ENCODE data around the gene NCKAP5.

DNA sequence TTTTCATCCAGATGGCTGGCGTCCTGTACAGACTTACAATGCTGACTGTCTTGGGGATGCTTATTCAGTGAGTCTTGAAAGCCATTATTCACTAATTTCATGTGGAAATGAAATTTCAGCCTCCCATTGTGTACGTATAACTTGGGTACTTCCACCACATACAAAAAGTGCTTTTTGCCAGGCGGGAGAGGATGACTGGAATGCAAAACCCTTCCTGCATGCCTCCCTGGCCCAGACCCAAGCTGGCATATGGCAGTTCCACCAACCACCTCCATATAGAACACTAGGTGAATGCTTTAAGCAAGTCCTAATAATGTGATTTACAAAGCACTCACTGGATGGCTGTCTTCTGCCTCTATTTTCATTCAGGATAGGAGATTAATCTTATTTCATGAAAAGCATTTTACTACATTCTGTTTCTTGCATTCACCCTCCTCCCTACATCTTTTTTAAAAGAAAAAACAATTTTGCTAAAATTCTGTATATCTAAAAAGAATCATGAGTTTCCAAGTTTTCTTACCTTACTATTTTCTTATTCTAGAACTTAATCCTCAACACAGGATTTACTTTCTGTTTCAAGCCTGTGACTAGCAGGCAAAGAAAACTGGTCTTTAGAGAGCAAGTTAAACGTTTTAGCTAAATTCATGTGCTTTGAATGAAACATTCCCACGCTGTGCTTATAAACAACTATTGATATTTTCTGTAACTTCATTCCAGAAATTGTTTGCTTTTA, 327.6 kb downstream of the NCKAP5 start:
- TF ChIP-seq, protein P1, sequence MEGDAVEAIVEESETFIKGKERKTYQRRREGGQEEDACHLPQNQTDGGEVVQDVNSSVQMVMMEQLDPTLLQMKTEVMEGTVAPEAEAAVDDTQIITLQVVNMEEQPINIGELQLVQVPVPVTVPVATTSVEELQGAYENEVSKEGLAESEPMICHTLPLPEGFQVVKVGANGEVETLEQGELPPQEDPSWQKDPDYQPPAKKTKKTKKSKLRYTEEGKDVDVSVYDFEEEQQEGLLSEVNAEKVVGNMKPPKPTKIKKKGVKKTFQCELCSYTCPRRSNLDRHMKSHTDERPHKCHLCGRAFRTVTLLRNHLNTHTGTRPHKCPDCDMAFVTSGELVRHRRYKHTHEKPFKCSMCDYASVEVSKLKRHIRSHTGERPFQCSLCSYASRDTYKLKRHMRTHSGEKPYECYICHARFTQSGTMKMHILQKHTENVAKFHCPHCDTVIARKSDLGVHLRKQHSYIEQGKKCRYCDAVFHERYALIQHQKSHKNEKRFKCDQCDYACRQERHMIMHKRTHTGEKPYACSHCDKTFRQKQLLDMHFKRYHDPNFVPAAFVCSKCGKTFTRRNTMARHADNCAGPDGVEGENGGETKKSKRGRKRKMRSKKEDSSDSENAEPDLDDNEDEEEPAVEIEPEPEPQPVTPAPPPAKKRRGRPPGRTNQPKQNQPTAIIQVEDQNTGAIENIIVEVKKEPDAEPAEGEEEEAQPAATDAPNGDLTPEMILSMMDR (IDR thresholded peaks at IDR 0.05; ENCODE audit: low read depth, low read length), result no peak
- no peak for TF ChIP-seq POLR2A (IDR thresholded peaks at IDR 0.05; ENCODE audit: extremely low read depth, insufficient read length)
- TF ChIP-seq, protein P2, sequence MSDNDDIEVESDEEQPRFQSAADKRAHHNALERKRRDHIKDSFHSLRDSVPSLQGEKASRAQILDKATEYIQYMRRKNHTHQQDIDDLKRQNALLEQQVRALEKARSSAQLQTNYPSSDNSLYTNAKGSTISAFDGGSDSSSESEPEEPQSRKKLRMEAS (IDR thresholded peaks at IDR 0.05; ENCODE audit: low read depth, low read length), result no peak

All from NB4 (cell line).